SIG-M5 (cell line): ENCODE data around the gene AADACL3.

ENCODE experiments used
- DNase-seq: peaks from one replicate; lab custom pipeline; 2025; lab: John Stamatoyannopoulos, UW

Gene AADACL3

GRCh38 chr1:12769031-12769430 lies 53.1 kb downstream of the AADACL3 start:
- no peak for DNase-seq

GRCh38 chr1:12769976-12770505 lies 54.1 kb downstream of the AADACL3 start:
- DNase-seq: no peak

GRCh38 chr1:12770620-12771019 lies 54.7 kb downstream of the AADACL3 start:
- no peak for DNase-seq

GRCh38 chr1:12771186-12771585 lies 55.3 kb downstream of the AADACL3 start:
- DNase-seq: no peak

- DNase-seq: no peak
Observed at GRCh38 chr1:12772520-12772919, 56.6 kb downstream of the AADACL3 start.

GRCh38 chr1:12773438-12773837 lies 57.5 kb downstream of the AADACL3 start, which contains the start of gene PRAMEF12:
PRAMEF12 (plus strand) TSS chr1:12773738; CDS start chr1:12774868, 1,130 bp downstream.
- no peak for DNase-seq

GRCh38 chr1:12774801-12775345 lies 59.0 kb downstream of the AADACL3 start:
- no peak for DNase-seq

- no peak for DNase-seq
Observed at GRCh38 chr1:12775443-12775842, 59.5 kb downstream of the AADACL3 start.

GRCh38 chr1:12776801-12777557 lies 61.1 kb downstream of the AADACL3 start:
- DNase-seq: no peak
